ENCODE measurements around the gene NPEPL1.

NPEPL1 gene

DNA sequence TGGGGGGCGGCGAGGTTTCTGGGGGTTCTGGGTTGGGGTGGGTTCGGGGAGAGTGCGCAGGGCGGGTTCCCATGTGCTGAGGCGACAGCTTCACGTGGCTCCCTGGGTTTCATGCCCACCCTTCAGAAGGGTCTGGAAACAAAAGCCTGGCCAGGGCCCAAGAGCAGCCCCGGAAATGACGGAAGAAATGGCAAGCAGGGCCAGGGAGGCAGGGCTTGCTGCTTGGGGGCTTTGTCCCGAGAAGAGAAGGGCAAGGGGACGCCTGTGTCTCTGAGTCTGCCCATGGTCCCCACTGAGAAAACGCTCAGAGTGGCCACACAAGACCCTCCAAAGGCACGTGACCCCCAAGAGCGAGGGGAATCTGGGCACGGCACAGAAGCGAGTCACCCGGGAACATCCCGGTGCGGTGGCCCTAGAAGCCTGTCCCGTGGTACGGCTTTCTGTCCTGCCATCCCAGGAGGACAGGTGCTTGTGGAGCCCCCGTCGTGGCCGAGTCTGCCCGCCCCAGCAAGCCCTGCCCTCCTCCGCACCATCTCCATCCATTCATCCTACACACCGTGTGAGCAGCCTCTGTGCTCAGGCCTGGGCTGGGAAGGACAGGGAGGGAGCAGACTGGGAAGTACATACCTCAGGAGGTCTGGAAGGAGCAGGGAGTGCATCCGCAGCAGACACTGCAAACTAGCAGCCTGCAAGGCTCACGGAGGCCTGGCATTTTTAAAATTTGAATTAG lies 9.0 kb downstream of the NPEPL1 start:
- peak; percentile 27 for DNase-seq

- DNase-seq, result peak; percentile 29
These were observed 9.5 kb downstream of the NPEPL1 start for GRCh38 chr20:58702161-58702510.

DNA sequence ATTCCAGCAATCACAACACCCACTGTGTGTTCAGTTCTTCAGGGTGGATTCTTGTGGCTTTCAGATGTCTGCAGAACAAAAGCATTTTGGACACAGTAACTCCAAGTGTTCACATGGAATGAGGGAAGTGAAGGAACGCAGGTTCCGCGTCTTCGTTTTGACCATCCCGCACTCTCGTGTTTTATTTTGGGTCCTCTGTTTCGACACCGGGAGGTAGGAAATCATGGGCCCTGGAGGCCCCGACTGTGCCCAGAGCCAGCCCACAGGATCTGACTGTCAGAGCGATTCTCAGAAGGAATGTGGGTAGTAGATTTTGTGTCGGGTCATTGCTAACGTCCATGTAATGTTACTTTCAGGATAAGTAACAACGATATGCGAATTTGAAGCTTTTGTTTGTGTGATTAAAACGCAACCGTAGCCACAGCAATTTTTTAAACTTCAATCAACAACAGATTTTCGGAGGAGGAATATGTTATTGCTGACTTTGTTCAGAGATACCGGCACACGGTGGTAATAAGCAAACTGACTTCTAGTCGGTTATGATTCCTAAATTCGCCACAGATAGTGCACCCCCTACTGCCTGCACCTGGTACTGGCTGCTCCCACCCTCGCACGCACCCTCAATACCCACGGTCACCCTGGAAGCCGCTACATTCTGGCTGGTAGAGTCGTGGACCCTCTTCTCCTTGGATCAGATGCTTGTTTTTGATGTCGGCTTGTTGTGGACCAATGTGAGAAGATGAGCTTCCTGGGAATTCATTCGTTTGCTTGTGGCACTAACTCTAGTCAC lies 10.5 kb downstream of the NPEPL1 start:
- peak; percentile 15 for DNase-seq

DNA sequence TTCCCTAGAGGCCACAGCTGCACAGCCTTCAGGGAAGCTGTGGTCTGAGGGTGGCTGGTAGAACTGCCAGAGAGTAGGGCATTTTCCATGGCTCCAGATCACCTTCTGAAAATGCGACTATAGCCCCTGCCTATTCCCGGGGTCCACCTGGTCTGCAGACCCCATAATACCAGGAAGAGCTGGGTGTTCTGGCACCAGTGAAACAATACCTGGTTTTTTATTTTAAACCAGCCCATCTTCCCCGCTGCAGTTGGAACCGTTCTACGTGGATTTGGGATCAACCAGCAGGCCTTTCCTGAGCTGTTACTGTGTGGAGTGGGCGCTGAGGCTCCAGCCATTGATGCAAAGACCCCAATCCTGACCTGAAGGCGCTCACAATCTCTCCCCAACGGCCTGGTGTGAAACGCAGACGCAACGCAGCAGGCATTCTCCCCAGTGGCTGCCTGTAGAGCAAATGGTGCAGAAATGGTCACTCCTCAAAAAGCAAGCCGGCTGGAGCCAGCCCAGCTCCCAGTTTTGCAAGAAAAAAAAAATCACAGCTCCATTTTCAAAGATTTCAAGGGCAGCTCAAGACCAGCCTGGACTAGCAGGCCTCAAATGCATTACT lies 11.3 kb downstream of the NPEPL1 start:
- no peak for DNase-seq

DNA sequence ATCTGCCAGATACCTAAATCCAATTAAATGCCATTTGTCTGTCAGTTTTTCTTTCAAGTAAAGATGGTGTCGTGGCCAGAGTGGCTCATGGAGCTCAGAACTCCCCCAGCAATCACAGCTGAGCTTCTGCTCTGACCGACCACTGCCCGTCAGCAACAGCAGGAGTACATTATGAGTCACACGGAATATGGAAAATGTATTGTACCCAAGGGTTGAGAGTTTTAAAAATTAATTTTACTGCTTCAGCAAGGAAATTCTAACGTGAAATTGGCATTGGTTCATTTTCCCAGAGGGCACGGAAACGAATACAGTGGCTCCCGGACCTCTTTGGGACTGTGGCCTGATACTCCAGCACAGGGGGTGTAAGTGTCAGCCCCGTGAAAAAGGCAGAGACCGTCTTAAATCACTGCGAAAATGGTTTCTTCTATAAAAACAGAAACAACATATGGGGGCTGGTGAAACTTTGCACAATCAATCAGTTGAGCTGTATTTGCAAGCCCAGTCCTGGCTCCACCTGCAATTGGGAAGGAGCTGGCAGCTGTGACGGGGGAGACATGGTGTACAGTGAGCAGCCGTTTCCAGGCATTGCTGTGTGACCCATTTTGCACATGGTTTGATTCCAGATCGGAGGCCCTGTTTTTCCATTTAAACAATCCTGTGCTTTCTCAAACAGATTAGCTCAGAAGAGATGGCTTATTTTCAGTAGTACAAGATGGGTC lies 12.8 kb downstream of the NPEPL1 start:
- DNase-seq, result peak; percentile 90

DNA sequence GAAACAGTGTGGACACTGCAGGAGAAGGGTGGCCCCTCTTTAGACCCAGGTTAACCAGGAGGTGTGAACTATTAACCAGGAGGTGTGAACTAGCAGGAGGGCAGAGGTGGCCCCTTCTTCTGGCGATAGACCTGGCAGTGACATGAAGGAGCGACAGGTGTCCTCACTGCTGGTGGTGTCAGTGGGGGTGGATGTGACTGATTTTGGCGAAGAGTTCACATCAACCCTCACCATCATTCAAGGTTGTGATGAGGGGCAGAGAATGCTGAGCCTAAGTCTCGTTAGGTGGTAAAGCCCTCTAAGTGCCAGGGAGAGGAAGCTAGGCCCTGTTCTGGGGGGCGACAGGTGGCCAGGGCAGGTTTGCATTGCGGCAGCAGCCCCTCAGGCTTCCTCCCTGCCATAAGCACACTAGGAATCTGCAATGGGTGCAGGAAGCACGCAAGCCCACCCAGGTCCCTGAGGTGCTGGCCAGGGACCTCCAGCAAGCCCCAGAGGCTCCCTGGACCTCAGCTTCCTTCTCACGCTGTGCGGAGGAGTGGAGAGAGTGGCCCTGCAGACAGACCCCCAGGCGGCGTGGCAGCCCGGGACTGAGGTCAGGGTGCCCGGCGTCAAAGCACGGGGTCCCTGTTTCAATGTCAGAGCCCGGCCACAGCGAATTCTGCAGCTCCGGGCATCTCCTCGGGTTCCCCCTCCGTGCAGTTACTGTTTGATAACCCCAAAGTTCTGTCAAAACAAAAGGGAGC lies 13.7 kb downstream of the NPEPL1 start:
- peak; percentile 23 for DNase-seq

GRCh38 chr20:58706975-58707681 lies 14.5 kb downstream of the NPEPL1 start:
- peak; percentile 33 for DNase-seq

DNA sequence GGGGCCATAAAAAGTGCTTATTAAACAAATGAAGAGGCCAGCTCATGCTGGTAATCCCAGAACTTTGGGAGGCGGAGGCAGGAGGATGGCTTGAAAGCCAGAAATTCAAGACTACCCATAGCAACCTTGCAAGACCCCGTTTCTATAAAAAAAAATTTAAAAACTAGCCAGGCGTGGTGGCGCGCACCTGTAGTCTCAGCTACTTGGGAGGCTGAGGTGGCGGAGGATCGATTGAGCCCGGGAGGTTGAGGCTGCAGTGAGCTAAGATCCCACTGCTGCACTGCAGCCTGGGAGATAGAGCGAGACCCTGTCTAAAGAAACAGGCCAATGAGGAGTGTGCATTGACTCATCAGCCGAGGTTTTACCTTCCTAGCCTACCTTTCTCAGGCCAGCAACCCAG lies 15.2 kb downstream of the NPEPL1 start:
- peak; percentile 15 for DNase-seq

DNA sequence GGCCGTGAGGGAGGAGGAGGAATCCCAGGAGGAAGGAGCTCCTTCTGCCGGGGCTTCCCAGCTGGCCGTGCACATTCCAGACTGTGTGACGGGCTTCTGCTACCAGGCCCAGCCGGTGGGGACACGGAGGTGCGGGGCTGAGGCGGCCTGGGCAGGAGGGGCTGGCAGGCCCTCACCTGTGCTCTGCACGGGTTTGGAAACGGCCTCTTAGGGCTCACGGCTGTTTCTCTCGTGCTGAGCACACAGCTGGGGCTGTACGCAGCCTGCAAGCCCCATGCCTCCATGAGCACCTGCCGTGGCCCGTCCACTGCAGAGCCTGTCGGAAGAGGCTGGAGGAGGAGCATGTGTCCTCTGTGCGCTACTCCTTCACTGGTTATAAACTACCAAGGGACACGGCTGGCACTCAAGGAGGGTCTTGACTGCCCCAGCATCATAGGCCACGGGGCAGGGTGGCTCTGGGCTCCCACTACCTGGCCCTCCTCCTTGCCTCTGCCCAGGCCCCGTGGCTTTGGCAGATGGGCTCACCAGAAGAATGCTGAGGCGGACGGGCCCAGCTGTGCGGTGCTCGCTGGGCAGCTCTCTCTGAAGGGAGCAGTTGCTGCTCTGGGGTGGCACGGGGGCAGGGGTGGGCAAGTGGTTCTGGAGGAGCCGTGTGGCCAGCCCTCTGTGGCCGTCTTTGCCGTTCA lies 15.8 kb downstream of the NPEPL1 start:
- DNase-seq, result peak; percentile 38

DNA sequence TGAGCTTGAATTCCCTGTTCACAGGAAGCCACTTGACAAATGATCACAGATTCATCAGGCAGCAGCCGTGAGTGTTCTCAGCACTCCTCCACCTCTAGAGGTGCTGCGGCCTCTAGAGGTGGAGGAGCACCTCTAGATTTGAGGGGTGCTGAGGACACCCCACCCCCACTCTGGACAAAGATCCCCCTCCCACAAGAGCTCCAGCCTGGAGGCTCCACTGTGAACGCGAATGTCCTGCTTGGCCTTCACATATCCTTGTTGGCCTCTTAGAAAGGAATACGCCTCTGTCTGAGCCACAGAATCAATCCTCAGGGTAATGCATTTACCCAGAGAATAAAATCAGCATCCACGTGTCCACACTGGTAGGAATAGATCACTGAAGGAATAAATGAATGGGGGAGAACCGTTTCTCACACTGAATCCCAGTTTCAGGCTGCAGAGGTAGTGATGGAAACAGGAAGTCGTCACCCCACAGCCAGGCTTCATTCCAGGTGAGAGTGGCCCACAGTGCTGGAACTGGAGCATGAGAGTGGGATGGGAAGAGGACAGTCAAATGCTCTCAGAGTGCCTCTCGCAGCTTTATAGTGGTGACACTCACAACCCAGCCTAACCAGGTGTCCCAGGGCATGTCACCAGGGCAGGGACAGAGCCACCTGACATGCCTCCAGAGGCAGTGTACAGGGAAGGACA lies 16.6 kb downstream of the NPEPL1 start:
- DNase-seq, result no peak

GRCh38 chr20:58709703-58710039 lies 17.1 kb downstream of the NPEPL1 start:
- no peak for DNase-seq

- DNase-seq, result no peak
These were observed 18.1 kb downstream of the NPEPL1 start for GRCh38 chr20:58710481-58711265.

GRCh38 chr20:58711266-58712051 lies 18.9 kb downstream of the NPEPL1 start:
- DNase-seq, result peak; percentile 26

DNA sequence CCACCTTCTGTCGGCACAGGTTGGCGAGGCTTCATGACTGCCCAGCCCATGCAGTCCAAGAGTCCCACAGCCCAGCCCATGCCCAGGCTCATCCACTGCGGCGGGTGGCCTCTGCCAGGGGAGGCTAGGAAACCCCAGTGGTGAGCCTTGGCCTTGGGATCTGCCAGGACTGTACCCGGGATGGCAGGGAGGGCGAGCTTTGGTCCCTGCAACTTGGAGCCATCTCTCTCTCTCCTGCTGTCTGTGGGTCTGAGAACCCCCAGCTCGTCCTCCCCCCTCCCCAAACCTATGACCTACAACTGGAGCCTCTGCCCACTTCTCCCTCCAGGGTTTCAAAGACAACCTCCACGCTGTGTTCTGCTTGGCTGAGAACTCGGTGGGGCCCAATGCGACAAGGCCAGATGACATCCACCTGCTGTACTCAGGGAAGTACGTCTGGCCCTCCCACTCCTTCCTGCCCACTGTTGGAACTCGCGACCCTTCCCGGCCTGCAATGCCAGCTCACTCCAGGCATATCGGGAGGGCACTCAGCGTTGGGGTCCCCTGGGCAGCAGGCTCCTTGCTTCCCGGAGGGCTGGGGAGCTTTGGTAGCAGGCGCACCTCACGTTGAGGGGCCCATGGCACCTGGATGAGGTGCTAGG lies 19.7 kb downstream of the NPEPL1 start:
- peak; percentile 23 for DNase-seq

GRCh38 chr20:58712806-58713731 lies 20.5 kb downstream of the NPEPL1 start:
- DNase-seq, result peak; percentile 25

DNA sequence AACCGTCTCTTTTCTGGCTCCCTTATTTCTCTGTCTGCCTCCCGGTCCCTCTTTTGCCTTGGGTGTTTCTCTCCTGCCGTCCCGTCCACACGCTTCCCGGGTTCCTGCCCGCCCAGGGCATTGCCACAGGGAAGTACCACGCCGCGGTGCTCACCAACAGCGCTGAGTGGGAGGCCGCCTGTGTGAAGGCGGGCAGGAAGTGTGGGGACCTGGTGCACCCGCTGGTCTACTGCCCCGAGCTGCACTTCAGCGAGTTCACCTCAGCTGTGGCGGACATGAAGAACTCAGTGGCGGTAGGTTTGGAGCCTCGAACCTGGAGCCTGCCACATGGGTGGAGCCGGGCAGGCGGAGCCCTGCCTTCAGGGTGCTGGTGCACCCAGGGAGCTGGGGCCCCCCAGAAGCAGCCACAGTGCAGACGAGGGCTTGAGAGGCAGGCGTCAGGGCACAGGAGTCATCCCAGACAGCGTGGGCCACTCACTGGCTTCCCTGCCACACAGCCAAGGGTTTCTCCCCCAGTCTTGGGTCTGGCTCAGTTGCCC lies 21.3 kb downstream of the NPEPL1 start:
- DNase-seq, result peak; percentile 23

GRCh38 chr20:58714340-58714922 lies 21.8 kb downstream of the NPEPL1 start:
- DNase-seq, result peak; percentile 26
